Measurements from ENCODE around the gene PDP2.

Gene PDP2, protein sequence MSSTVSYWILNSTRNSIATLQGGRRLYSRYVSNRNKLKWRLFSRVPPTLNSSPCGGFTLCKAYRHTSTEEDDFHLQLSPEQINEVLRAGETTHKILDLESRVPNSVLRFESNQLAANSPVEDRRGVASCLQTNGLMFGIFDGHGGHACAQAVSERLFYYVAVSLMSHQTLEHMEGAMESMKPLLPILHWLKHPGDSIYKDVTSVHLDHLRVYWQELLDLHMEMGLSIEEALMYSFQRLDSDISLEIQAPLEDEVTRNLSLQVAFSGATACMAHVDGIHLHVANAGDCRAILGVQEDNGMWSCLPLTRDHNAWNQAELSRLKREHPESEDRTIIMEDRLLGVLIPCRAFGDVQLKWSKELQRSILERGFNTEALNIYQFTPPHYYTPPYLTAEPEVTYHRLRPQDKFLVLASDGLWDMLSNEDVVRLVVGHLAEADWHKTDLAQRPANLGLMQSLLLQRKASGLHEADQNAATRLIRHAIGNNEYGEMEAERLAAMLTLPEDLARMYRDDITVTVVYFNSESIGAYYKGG

DNA sequence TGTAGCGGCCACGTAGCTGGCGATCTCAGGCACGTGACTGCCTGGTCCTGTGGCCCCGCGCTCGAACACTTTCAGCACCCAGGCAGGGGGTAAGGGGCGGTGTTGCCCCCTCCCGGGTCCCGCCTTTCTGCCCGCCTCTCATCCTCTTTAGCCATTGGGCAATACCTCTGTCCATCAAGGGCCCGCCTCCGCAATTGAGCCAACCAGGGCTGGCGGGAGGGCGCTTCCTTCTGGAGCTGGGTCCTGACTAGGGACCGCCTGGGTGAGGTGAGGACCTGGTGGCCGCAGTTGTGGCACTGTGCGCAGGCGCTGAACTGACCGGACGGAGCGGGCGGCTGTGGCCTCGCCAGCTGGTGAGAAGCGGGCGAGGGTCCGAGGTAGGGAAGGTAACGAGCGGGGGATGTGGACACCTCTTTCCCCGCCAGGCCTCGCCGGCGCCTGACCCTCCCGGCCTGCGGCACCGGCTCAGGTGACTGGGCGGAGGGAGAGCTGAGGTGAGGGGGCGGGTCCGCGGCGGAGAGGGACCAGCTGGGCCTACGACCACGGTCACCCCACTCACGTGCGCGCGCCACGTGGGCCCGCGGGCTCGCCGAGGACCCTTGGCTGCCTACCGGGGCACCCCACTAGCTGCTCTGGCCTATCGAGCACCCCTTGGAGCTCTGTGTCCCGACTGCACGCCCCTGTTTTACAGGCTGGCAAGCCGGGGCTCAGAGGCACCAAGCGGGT is at the start of gene PDP2:
TSS of gene PDP2 (plus strand) at position 228 of the 726 bp plus-strand sequence. CDS start 3,770 bp downstream, outside the sequence.
- in situ Hi-C loops (cut with HindIII; ENCODE audit: low sequenced_read_pairs), result no loop called here
- H3K4me3 ChIP-seq (ENCODE audit: low read depth, low read length), result peak within 1 kb of the TSS; percentile 85
- TF ChIP-seq, protein P1, sequence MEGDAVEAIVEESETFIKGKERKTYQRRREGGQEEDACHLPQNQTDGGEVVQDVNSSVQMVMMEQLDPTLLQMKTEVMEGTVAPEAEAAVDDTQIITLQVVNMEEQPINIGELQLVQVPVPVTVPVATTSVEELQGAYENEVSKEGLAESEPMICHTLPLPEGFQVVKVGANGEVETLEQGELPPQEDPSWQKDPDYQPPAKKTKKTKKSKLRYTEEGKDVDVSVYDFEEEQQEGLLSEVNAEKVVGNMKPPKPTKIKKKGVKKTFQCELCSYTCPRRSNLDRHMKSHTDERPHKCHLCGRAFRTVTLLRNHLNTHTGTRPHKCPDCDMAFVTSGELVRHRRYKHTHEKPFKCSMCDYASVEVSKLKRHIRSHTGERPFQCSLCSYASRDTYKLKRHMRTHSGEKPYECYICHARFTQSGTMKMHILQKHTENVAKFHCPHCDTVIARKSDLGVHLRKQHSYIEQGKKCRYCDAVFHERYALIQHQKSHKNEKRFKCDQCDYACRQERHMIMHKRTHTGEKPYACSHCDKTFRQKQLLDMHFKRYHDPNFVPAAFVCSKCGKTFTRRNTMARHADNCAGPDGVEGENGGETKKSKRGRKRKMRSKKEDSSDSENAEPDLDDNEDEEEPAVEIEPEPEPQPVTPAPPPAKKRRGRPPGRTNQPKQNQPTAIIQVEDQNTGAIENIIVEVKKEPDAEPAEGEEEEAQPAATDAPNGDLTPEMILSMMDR (IDR thresholded peaks at IDR 0.05; ENCODE audit: low read depth, low read length), result no peak
- DNase-seq (ENCODE audit: low read depth, low spot score), result peak; percentile 93

DNA sequence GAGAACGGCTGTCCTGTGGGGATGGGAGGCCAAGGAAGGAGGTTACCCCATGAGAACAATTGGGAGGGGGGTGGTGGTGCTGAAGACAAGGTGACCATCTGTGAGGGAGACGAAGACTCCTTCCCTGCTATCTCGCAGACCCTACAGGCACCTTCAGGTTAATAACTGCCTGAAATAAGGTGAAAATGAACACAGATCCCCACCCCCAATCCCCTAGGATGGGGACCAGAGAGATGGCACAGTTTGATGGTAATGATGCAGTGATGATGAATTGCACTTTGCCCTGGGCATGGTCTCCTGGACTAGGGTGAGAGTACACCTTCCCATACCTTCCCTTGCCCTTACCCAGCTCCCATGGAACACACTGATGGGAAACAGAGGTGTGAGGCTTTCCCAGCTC is 48.1 kb upstream of the PDP2 start:
- H3K4me3 ChIP-seq (ENCODE audit: low read depth, low read length), result no peak overlapping the region
- in situ Hi-C loops (cut with HindIII; ENCODE audit: low sequenced_read_pairs), result no loop called here
- TF ChIP-seq, protein P1 (IDR thresholded peaks at IDR 0.05; ENCODE audit: low read depth, low read length), result no peak
- no peak for DNase-seq (ENCODE audit: low read depth, low spot score)

DNA sequence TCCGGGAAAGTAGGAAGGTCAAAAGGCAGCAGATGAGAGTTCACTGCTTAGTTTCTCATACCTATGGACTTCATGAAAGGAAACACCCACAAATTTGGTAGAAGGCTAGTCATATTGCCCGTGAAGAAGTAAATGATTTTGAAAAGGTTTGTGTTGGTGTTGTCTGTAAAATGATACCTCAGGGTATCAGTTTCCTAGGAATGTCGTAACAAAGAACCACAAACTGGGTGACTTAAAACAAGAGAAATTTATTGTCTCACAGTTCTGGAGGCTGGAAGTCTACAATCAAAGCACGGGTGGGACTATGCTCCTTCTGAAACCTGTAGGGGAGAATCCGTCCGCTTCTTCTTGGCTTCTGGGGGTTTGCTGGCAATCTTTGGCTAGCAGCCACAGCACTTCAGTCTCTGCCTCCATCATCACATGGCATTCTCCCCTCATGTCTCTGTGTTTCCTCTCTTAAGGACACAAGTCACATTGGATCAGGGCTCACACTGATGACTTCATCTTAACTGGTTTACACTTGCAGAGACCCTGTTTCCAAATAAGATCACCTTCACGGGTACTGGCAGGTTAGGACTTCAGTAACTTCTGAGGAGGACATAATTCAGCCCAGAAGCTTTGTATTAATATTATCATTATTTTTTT is 47.5 kb upstream of the PDP2 start:
- DNase-seq (ENCODE audit: low read depth, low spot score), result peak; percentile 5
- TF ChIP-seq, protein P1 (IDR thresholded peaks at IDR 0.05; ENCODE audit: low read depth, low read length), result no peak
- in situ Hi-C loops (cut with HindIII; ENCODE audit: low sequenced_read_pairs), result no loop called here
- H3K4me3 ChIP-seq (ENCODE audit: low read depth, low read length), result no peak overlapping the region

DNA sequence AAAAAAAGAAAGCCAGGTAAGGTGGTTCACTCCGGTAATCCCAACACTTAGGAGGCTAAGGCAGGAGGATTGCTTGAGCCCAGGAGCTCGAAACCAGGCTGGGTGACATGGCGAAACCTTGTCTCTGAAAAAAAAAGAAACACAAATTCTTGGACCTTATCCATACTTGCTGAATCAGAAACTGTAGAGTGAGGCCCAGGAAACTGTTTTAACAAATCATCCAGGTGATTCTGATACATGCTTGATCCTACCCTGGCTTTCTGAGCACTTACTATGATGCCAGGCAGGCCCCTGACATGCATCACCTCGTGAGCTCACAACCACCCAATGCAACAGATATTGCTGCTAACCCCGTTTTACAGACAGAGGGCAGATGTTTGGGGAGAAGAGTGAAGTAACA is 45.6 kb upstream of the PDP2 start:
- in situ Hi-C loops (cut with HindIII; ENCODE audit: low sequenced_read_pairs), result no loop called here
- H3K4me3 ChIP-seq (ENCODE audit: low read depth, low read length), result no peak overlapping the region
- DNase-seq (ENCODE audit: low read depth, low spot score), result no peak

DNA sequence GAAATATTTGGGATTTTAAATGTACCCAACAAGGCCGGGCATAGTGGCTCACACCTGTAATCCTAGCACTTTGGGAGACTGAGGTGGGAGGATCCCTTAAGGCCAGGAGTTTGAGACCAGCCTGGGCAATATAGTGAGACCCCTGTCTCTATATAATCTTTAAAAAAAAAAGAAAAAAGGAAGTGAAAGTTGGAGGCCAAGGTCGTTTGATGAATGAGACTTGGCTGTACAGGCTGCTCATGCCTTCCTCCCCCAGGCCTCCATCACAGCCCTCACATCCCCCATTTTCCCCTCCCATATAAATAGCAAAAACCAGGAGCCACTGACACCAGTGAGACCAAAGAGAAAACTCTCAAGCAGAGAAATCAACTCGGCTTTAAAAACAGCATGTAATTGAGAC is 39.4 kb upstream of the PDP2 start:
- no peak for DNase-seq (ENCODE audit: low read depth, low spot score)
- TF ChIP-seq, protein P1 (IDR thresholded peaks at IDR 0.05; ENCODE audit: low read depth, low read length), result no peak
- in situ Hi-C loops (cut with HindIII; ENCODE audit: low sequenced_read_pairs), result no loop called here
- H3K4me3 ChIP-seq (ENCODE audit: low read depth, low read length), result no peak overlapping the region

More for the DNA sequence above, 45.6 kb upstream of the PDP2 start:
- TF ChIP-seq, protein P1 (IDR thresholded peaks at IDR 0.05; ENCODE audit: low read depth, low read length), result no peak

DNA sequence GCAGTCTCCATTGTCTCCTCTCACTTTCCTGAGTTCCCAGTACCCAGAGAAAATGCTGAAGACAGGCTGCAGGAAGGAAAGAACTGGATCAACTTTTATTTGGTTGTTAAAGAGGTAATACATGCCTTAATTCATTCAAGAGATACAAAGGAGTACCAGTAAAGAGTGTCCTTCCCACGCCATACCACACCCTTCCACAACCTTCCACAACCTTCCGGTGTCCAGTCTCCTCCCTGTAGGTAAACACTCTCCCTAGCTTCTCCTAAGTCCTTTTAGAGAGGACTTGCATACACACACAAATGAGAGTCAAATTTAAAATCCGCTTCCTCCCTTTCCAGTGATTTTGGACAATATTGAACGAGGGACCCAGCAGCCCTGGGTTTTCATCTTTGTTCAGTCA is 38.9 kb upstream of the PDP2 start:
- in situ Hi-C loops (cut with HindIII; ENCODE audit: low sequenced_read_pairs), result no loop called here
- no peak for DNase-seq (ENCODE audit: low read depth, low spot score)
- no peak overlapping the region for H3K4me3 ChIP-seq (ENCODE audit: low read depth, low read length)
- TF ChIP-seq, protein P1 (IDR thresholded peaks at IDR 0.05; ENCODE audit: low read depth, low read length), result no peak

Measured in astrocyte of the spinal cord (primary cell).